HUES6 (cell line): Measurements from ENCODE around the gene NKAIN1.
"Not testable (repeated sequence)": the region's sequence is repeated elsewhere in the genome, so short reads cannot be mapped to it uniquely, and the experiment has no call there.

Experiments used
- H3K27ac ChIP-seq: 2 replicates; pipeline ENCODE4 v1.7.0; 2013; ENCODE audit warnings: low read depth, mild to moderate bottlenecking, low read length, inconsistent platforms
- H3K27me3 ChIP-seq: 2 replicates; pipeline ENCODE4 v1.6.1; 2013; ENCODE audit warnings: low read length; ENCODE audit not compliant: control insufficient read depth, insufficient read depth
- H3K36me3 ChIP-seq: 2 replicates; pipeline ENCODE4 v1.6.1; 2013; ENCODE audit warnings: low read length; ENCODE audit not compliant: control insufficient read depth, insufficient read depth
- H3K4me1 ChIP-seq: 2 replicates; pipeline ENCODE4 v1.6.1; 2013; ENCODE audit warnings: low read length; ENCODE audit not compliant: control insufficient read depth, insufficient read depth
- H3K4me3 ChIP-seq: 2 replicates; pipeline ENCODE4 v1.5.1; 2013; ENCODE audit warnings: low read depth, low read length
- H3K9ac ChIP-seq: one replicate; pipeline ENCODE4 v1.6.1; 2013; ENCODE audit warnings: mild to moderate bottlenecking, low read length
- H3K9me3 ChIP-seq: 2 replicates; pipeline ENCODE4 v1.6.1; 2013; ENCODE audit warnings: low read depth, low read length; ENCODE audit not compliant: control insufficient read depth, insufficient read depth

Gene NKAIN1

GRCh38 chr1:31239653-31240241 lies at the start of gene NKAIN1:
TSS of gene NKAIN1 (minus strand) at chr1:31239887. CDS start at chr1:31239547, 340 bp downstream.
- Histone ChIP-seq H3K4me3 (peak within 1 kb of the TSS; percentile 62), H3K9me3 (no peaks in the 10 kb centered on the region), H3K9ac (peak within 1 kb of the TSS; percentile 34), H3K27ac (no peak within 1 kb of the TSS), H3K4me1 (peaks cover 6% of the 10 kb centered on the region; the same call in 1 of the 2 replicates), H3K36me3 (no peaks in the 10 kb centered on the region), H3K27me3 (peaks cover 33% of the 10 kb centered on the region)

GRCh38 chr1:31289021-31289420 lies 49.3 kb upstream of the NKAIN1 start:
- Histone ChIP-seq H3K9me3 (no peaks in the 10 kb centered on the region), H3K36me3 (peaks cover 92% of the 10 kb centered on the region), H3K27ac (no peak overlapping the region), H3K4me1 (no peaks in the 10 kb centered on the region), H3K9ac (no peak overlapping the region), H3K27me3 (no peaks in the 10 kb centered on the region), H3K4me3 (no peak overlapping the region)

DNA sequence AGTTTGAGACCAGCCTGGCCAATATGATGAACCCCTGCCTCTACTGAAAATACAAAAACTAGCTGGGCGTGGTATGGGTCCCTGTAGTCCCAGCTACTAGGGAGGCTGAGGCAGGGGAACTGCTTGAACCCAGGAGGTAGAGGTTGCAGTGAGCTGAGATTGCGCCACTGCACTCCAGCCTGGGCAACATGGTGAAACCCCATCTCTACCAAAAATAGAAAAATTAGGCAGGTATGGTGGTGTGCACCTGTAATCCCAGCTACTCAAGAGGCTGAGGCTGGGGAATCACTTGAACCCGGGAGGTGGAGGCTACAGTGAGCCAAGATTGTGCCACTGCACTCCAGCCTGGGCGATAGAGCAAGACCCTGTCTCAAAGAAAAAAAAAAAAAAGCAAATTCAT lies 48.1 kb upstream of the NKAIN1 start:
- H3K4me1 ChIP-seq, H3K9me3 ChIP-seq, H3K9ac ChIP-seq, H3K4me3 ChIP-seq, H3K27ac ChIP-seq, H3K27me3 ChIP-seq: not testable (repeated sequence)
- H3K36me3 ChIP-seq: peaks cover 94% of the 10 kb centered on the region

- H3K27ac ChIP-seq, H3K27me3 ChIP-seq, H3K4me3 ChIP-seq, H3K9ac ChIP-seq, H3K4me1 ChIP-seq, H3K9me3 ChIP-seq: not testable (repeated sequence)
- H3K36me3 ChIP-seq: peaks cover 89% of the 10 kb centered on the region
Observed at GRCh38 chr1:31282426-31282825, 42.7 kb upstream of the NKAIN1 start.

GRCh38 chr1:31273619-31274018 lies 33.9 kb upstream of the NKAIN1 start:
- H3K9ac ChIP-seq: no peak overlapping the region
- H3K27me3 ChIP-seq: no peaks in the 10 kb centered on the region
- H3K36me3 ChIP-seq: peaks cover 90% of the 10 kb centered on the region
- H3K27ac ChIP-seq: no peak overlapping the region
- H3K4me3 ChIP-seq: no peak overlapping the region
- H3K9me3 ChIP-seq: no peaks in the 10 kb centered on the region
- no peaks in the 10 kb centered on the region for H3K4me1 ChIP-seq

DNA sequence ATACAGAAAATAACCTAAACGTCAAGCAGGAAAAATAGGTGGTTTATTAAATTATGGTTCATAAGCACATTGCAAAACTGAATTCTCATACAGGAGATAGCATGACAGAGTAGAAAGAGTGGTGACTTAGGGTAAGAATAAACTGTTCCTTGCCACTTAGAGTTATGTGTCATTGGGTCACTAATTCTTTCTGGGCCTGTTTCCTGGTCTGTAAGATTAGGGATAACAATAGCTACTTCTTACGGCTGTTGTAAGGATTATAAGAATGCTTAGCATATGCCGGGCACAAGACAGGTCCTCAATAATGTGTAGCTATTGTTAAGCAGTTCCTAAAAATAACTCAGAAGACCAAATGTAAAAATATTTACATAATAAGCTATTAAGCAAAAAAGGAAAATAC lies 32.7 kb upstream of the NKAIN1 start:
- H3K4me3 ChIP-seq: no peak overlapping the region
- no peaks in the 10 kb centered on the region for H3K9me3 ChIP-seq
- no peaks in the 10 kb centered on the region for H3K27me3 ChIP-seq
- H3K27ac ChIP-seq: no peak overlapping the region
- H3K36me3 ChIP-seq: peaks cover 90% of the 10 kb centered on the region
- H3K4me1 ChIP-seq: no peaks in the 10 kb centered on the region
- H3K9ac ChIP-seq: no peak overlapping the region

- peaks cover 93% of the 10 kb centered on the region for H3K36me3 ChIP-seq
- no peak overlapping the region for H3K4me3 ChIP-seq
- H3K9me3 ChIP-seq: no peaks in the 10 kb centered on the region
- no peak overlapping the region for H3K9ac ChIP-seq
- H3K4me1 ChIP-seq: no peaks in the 10 kb centered on the region
- H3K27me3 ChIP-seq: no peaks in the 10 kb centered on the region
- H3K27ac ChIP-seq: no peak overlapping the region
Observed at GRCh38 chr1:31266547-31266946, 26.9 kb upstream of the NKAIN1 start.

GRCh38 chr1:31264790-31265386 lies 25.2 kb upstream of the NKAIN1 start:
- Histone ChIP-seq H3K9me3 (no peaks in the 10 kb centered on the region), H3K4me1 (no peaks in the 10 kb centered on the region), H3K27ac (no peak overlapping the region), H3K36me3 (peaks cover 90% of the 10 kb centered on the region), H3K27me3 (no peaks in the 10 kb centered on the region), H3K9ac (no peak overlapping the region), H3K4me3 (no peak overlapping the region)

- peaks cover 89% of the 10 kb centered on the region for H3K36me3 ChIP-seq
- no peak overlapping the region for H3K27ac ChIP-seq
- no peaks in the 10 kb centered on the region for H3K27me3 ChIP-seq
- H3K4me3 ChIP-seq: no peak overlapping the region
- no peaks in the 10 kb centered on the region for H3K9me3 ChIP-seq
- no peaks in the 10 kb centered on the region for H3K4me1 ChIP-seq
- no peak overlapping the region for H3K9ac ChIP-seq
Observed at GRCh38 chr1:31263408-31263807, 23.7 kb upstream of the NKAIN1 start.

GRCh38 chr1:31262393-31262792 lies 22.7 kb upstream of the NKAIN1 start:
- H3K9ac ChIP-seq, H3K27ac ChIP-seq, H3K9me3 ChIP-seq, H3K4me3 ChIP-seq, H3K27me3 ChIP-seq, H3K4me1 ChIP-seq: not testable (repeated sequence)
- H3K36me3 ChIP-seq: peaks cover 89% of the 10 kb centered on the region

DNA sequence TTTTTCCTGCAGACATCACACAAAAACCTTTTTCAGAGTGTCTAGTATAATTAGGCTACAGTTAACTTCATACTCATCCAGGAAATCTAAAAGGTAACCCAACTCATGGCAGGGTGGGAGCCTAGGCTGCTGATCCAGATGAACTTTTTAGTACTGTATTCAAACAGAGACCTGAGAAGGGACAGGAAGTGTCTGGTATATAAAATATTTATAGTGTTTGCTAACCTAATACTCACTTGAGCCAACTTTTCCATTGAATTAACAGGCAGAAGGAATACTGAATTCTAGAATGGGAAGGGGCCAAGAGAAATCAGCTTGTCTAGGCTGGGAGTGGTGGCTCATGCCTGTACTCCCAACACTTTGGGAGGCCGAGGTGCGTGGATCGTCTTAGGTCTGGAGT lies 22.2 kb upstream of the NKAIN1 start:
- H3K36me3 ChIP-seq: peaks cover 89% of the 10 kb centered on the region
- no peak overlapping the region for H3K27ac ChIP-seq
- H3K9ac ChIP-seq: no peak overlapping the region
- no peaks in the 10 kb centered on the region for H3K9me3 ChIP-seq
- no peak overlapping the region for H3K4me3 ChIP-seq
- H3K27me3 ChIP-seq: no peaks in the 10 kb centered on the region
- H3K4me1 ChIP-seq: no peaks in the 10 kb centered on the region
